Islet precursor cell (in vitro differentiated cells): Measurements from ENCODE around the gene KCNC4.

Experiments
- DNase-seq: peaks from one replicate; pipeline ENCODE4 v3.0.0-alpha.2; 2018

The KCNC4 gene

GRCh38 chr1:110189181-110189580, 20.9 kb upstream of the KCNC4 start:
- no peak for DNase-seq

- no peak for DNase-seq
These were observed 19.7 kb upstream of the KCNC4 start for GRCh38 chr1:110190282-110190929.

- no peak for DNase-seq
These were observed 17.6 kb upstream of the KCNC4 start for GRCh38 chr1:110192541-110192940.

GRCh38 chr1:110195196-110195595, 14.9 kb upstream of the KCNC4 start:
- no peak for DNase-seq

GRCh38 chr1:110196917-110197765, 13.0 kb upstream of the KCNC4 start:
- no peak for DNase-seq

- DNase-seq: no peak
These were observed 12.0 kb upstream of the KCNC4 start for GRCh38 chr1:110197905-110198629.

GRCh38 chr1:110198746-110199145, 11.4 kb upstream of the KCNC4 start:
- no peak for DNase-seq

GRCh38 chr1:110200190-110200589, 9.9 kb upstream of the KCNC4 start:
- no peak for DNase-seq

GRCh38 chr1:110200666-110201065, 9.4 kb upstream of the KCNC4 start:
- peak; percentile 78 for DNase-seq

- no peak for DNase-seq
These were observed 8.8 kb upstream of the KCNC4 start for GRCh38 chr1:110201157-110201825.

GRCh38 chr1:110203021-110203661, 7.0 kb upstream of the KCNC4 start:
- DNase-seq: peak; percentile 76

GRCh38 chr1:110205156-110205555, 5.0 kb upstream of the KCNC4 start:
- no peak for DNase-seq

- DNase-seq: no peak
These were observed 4.4 kb upstream of the KCNC4 start for GRCh38 chr1:110205591-110206155.

- no peak for DNase-seq
These were observed 3.7 kb upstream of the KCNC4 start for GRCh38 chr1:110206261-110206920.

GRCh38 chr1:110207831-110208230, 2.3 kb upstream of the KCNC4 start:
- DNase-seq: peak; percentile 85

- no peak for DNase-seq
These were observed 1.0 kb upstream of the KCNC4 start for GRCh38 chr1:110208916-110209645.

- DNase-seq: peak; percentile 71
These were observed 736 bp downstream of the KCNC4 start for GRCh38 chr1:110210604-110211495.

GRCh38 chr1:110211496-110212168, 1.5 kb downstream of the KCNC4 start:
- no peak for DNase-seq
